ENCODE measurements around the gene S100A5.

DNA sequence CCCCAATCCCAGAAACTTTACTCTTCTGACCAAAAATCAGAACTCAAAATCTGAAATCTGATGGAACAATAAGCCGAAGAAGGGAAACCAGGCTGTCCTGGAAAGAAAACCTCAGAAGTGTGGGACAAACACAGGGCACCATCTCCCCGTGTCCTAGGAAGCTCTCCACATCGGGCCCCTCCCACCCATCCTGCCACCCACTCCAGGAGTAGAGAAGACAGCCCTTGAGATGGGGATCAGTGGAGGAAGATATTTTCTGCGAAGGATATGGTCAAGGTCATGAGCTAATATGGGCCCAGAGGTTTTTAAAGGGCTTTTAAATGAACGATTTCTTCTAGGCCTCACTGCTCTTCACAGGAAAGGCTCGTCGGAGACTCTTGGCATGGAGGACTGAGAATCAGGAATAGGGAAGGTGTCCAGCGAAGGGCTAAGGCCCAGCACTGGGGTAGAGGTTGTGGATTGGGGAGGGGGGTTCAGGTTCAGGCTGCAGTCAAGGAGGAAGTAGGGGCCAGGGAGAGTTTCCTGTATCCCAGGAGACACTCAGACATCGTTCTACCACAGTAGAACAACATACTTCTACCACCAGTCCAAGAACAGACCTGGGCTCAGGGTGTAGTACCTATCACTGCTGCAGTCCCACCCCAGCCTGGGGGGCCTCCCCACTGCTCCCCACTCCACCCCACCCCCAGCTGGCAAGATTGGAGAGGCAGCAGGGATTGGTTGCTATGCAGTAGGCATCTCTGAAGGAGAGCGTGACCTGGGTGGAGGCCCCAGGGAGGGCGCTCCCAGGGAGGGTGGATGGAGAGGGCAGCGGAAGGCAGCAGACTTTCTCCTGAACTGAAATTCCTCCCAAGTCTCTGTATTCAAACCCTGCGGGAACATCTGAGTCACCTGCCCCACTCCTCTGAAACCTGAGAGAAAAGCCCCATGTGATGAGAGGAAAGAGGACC, 1.2 kb upstream of the S100A5 start:
- TF ChIP-seq SP2 (tag by site-specific recombination; IDR thresholded peaks at IDR 0.05): no peak
- TF ChIP-seq, protein P1, sequence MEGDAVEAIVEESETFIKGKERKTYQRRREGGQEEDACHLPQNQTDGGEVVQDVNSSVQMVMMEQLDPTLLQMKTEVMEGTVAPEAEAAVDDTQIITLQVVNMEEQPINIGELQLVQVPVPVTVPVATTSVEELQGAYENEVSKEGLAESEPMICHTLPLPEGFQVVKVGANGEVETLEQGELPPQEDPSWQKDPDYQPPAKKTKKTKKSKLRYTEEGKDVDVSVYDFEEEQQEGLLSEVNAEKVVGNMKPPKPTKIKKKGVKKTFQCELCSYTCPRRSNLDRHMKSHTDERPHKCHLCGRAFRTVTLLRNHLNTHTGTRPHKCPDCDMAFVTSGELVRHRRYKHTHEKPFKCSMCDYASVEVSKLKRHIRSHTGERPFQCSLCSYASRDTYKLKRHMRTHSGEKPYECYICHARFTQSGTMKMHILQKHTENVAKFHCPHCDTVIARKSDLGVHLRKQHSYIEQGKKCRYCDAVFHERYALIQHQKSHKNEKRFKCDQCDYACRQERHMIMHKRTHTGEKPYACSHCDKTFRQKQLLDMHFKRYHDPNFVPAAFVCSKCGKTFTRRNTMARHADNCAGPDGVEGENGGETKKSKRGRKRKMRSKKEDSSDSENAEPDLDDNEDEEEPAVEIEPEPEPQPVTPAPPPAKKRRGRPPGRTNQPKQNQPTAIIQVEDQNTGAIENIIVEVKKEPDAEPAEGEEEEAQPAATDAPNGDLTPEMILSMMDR (tag by site-specific recombination; IDR thresholded peaks at IDR 0.05): no peak
- TF ChIP-seq MZF1 (tag by site-specific recombination; IDR thresholded peaks at IDR 0.05; ENCODE audit: borderline replicate concordance): no peak
- TF ChIP-seq, protein P2, sequence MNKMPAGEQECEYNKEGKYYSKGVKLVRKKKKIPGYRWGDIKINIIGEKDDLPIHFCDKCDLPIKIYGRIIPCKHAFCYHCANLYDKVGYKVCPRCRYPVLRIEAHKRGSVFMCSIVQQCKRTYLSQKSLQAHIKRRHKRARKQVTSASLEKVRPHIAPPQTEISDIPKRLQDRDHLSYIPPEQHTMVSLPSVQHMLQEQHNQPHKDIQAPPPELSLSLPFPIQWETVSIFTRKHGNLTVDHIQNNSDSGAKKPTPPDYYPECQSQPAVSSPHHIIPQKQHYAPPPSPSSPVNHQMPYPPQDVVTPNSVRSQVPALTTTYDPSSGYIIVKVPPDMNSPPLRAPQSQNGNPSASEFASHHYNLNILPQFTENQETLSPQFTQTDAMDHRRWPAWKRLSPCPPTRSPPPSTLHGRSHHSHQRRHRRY (tag by site-specific recombination; IDR thresholded peaks at IDR 0.05): no peak
- TF ChIP-seq ZNF610 (tag by site-specific recombination; IDR thresholded peaks at IDR 0.05; ENCODE audit: borderline replicate concordance): no peak
- no peak for TF ChIP-seq ZNF114 (tag by site-specific recombination; IDR thresholded peaks at IDR 0.05)
